Measurements from ENCODE around the gene CSTF1. TPM values are rescaled to one million over a fixed set of nuclear protein-coding genes. Genes with fewer than 3 reads are reported as not detected.
"Not testable (repeated sequence)": the region's sequence is repeated elsewhere in the genome, so short reads cannot be mapped to it uniquely, and the experiment has no call there.

The CSTF1 gene
- total and polyA plus RNA-seq, 2 of the 4 experiments (the other 2 are of a cell fraction) = 48.8 to 105 TPM

DNA sequence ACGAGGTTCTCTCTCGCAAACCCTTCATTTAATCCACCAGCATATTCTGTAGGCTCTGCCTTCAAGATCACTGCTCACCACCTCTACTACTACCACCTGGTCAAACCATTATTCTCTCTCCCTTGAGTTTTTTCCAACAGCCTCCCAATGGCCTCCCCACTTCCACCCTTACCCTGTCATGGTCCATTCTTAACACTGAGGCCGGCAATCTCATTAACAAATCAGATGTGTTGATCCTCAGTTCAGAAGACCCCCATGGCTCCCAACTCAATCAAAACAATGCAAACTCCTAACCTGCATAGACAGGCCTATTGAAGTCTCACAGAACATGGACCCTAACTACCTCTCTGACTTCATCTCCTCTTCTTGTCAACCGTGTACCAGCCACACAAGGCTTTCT lies 2.6 kb upstream of the CSTF1 start:
- Histone ChIP-seq H4K8ac (ENCODE audit: low read depth in 2 of 2, low read length in 2 of 2) (no peak overlapping the region), H3K36me3 (ENCODE audit: control insufficient read depth, insufficient read depth, low read length) (peaks cover 11% of the 10 kb centered on the region), H3K27ac (ENCODE audit: insufficient read depth, low read length) (no peak overlapping the region), H3K18ac (ENCODE audit: low read depth, low read length) (no peak overlapping the region), H3K14ac (replicated peaks; ENCODE audit: low read depth, low read length) (no peak overlapping the region), H2BK5ac (ENCODE audit: low read depth, low read length, poor library complexity, severe bottlenecking) (no peak overlapping the region), H2BK15ac (ENCODE audit: low read depth, low read length) (no peak overlapping the region), H2AFZ (replicated peaks; ENCODE audit: low read length, poor library complexity) (no peak overlapping the region), H3K9me1 (ENCODE audit: insufficient read depth, low read length) (peaks cover 19% of the 10 kb centered on the region), H3K27me3 (ENCODE audit: control insufficient read depth, insufficient read depth, low read length) (no peaks in the 10 kb centered on the region), H3K79me1 (ENCODE audit: low read depth in 1 of 2, low read length in 2 of 2) (peaks cover 38 to 65% of the 10 kb centered on the region in 2 experiments), H4K5ac (ENCODE audit: low read depth, low read length) (no peak overlapping the region), H3K9me3 (ENCODE audit: control insufficient read depth, insufficient read depth, low read length) (no peaks in the 10 kb centered on the region), H4K91ac (ENCODE audit: insufficient read depth, low read depth, low read length) (no peak overlapping the region), H2AK9ac (replicated peaks; ENCODE audit: low read depth, low read length, poor library complexity) (no peak overlapping the region), H3K4me3 (ENCODE audit: insufficient read depth, low read depth, low read length) (no peak overlapping the region), H3K4me1 (ENCODE audit: control insufficient read depth, insufficient read depth, low read length) (peaks cover 2% of the 10 kb centered on the region; the same call in 1 of the 2 replicates), H3K56ac (ENCODE audit: extremely low read depth, insufficient read depth, low read length) (no peak overlapping the region), H2AK5ac (ENCODE audit: low read depth, low read length) (no peak overlapping the region), H3K4ac (ENCODE audit: low read depth, low read length) (no peak overlapping the region), H3K4me2 (ENCODE audit: low read depth, low read length) (no peak overlapping the region), H3K23ac (ENCODE audit: low read depth, low read length) (0 out of 2 replicates have a peak overlapping the region, but pooled peaks have one; percentile 16), H2BK20ac (ENCODE audit: low read depth, low read length) (no peak overlapping the region), H2BK120ac (ENCODE audit: low read depth, low read length) (no peak overlapping the region), H4K20me1 (ENCODE audit: insufficient read depth, low read length) (no peaks in the 10 kb centered on the region), H3K9ac (ENCODE audit: low read depth, low read length) (no peak overlapping the region)
- POLR2A ChIA-PET (ENCODE audit: unreplicated experiment) = no interaction called here
- ATAC-seq (ENCODE audit: low read depth) (no peak), DNase-seq (no peak)
- WGBS, 2 experiments (ENCODE audit: extremely low coverage in 2 of 2, insufficient read length in 1 of 2) = 100% methylated on average over 3 of the region's 4 CpGs; no CpG with 5 or more reads in 1 of the 2 experiments
- TF ChIP-seq POLR2A (IDR thresholded peaks at IDR 0.05; ENCODE audit: low read depth, low read length) = peak; percentile 62
- TF ChIP-seq CHD1 (IDR thresholded peaks at IDR 0.05; ENCODE audit: low read depth, low read length) = no peak
- in situ Hi-C loops (cut with MboI; ENCODE audit: low sequenced_read_pairs) = loop anchor here (25.0 kb wide), 1 partner anchor 972 kb away; the partner anchor contains the start of gene RAE1
- dilution Hi-C loops (cut with HindIII; ENCODE audit: low sequenced_read_pairs, unreplicated experiment) = no loop called here
- no TSS peak for BruUV-seq (replicated peaks)
- CTCF ChIA-PET = no interaction called here
- intact Hi-C loops (cut with micrococcal nuclease) = no loop called here

DNA sequence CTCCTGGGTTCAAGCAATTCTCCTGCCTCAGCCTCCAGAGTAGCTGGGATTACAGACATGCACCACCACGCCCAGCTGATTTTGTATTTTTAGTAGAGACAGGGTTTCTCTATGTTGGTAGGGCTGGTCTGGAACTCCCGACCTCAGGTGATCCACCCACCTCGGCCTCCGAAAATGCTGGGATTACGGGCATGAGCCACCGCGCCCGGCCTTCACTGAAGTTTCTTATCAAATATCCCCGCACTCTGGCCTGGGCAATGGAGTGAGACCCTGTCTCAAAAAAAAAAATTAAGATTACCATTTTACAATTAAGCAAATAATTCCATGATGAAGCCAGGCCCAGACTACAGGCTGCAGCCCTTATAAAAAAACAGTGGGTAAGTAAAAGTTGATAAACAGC lies 2.0 kb upstream of the CSTF1 start:
- H2AK9ac ChIP-seq (replicated peaks; ENCODE audit: low read depth, low read length, poor library complexity); H3K27ac ChIP-seq (ENCODE audit: insufficient read depth, low read length); H3K4me2 ChIP-seq (ENCODE audit: low read depth, low read length); DNase-seq; H3K9me3 ChIP-seq (ENCODE audit: control insufficient read depth, insufficient read depth, low read length); POLR2A ChIA-PET (ENCODE audit: unreplicated experiment); H2BK15ac ChIP-seq (ENCODE audit: low read depth, low read length); H4K20me1 ChIP-seq (ENCODE audit: insufficient read depth, low read length); H3K56ac ChIP-seq (ENCODE audit: extremely low read depth, insufficient read depth, low read length); H2BK20ac ChIP-seq (ENCODE audit: low read depth, low read length); H2AK5ac ChIP-seq (ENCODE audit: low read depth, low read length); H3K4me3 ChIP-seq (ENCODE audit: insufficient read depth, low read depth, low read length); ATAC-seq (ENCODE audit: low read depth); CTCF ChIA-PET; H3K23ac ChIP-seq (ENCODE audit: low read depth, low read length); H3K4me1 ChIP-seq (ENCODE audit: control insufficient read depth, insufficient read depth, low read length); H2BK5ac ChIP-seq (ENCODE audit: low read depth, low read length, poor library complexity, severe bottlenecking); H4K5ac ChIP-seq (ENCODE audit: low read depth, low read length); intact Hi-C loops (cut with micrococcal nuclease); H3K27me3 ChIP-seq (ENCODE audit: control insufficient read depth, insufficient read depth, low read length); H2BK120ac ChIP-seq (ENCODE audit: low read depth, low read length); H3K18ac ChIP-seq (ENCODE audit: low read depth, low read length); H4K8ac ChIP-seq (ENCODE audit: low read depth in 2 of 2, low read length in 2 of 2); H3K9ac ChIP-seq (ENCODE audit: low read depth, low read length); H4K91ac ChIP-seq (ENCODE audit: insufficient read depth, low read depth, low read length); dilution Hi-C loops (cut with HindIII; ENCODE audit: low sequenced_read_pairs, unreplicated experiment); H3K4ac ChIP-seq (ENCODE audit: low read depth, low read length); H2AFZ ChIP-seq (replicated peaks; ENCODE audit: low read length, poor library complexity); BruUV-seq (replicated peaks); H3K14ac ChIP-seq (replicated peaks; ENCODE audit: low read depth, low read length): not testable (repeated sequence)
- H3K79me1 ChIP-seq (ENCODE audit: low read depth in 1 of 2, low read length in 2 of 2) = peaks cover 37 to 65% of the 10 kb centered on the region in 2 experiments
- WGBS, 2 experiments (ENCODE audit: extremely low coverage in 2 of 2, insufficient read length in 1 of 2) = 86% methylated on average over 7 of the region's 9 CpGs; no CpG with 5 or more reads in 1 of the 2 experiments
- peaks cover 12% of the 10 kb centered on the region for H3K36me3 ChIP-seq (ENCODE audit: control insufficient read depth, insufficient read depth, low read length)
- in situ Hi-C loops (cut with MboI; ENCODE audit: low sequenced_read_pairs) = loop anchor here (25.0 kb wide), 1 partner anchor 972 kb away; the partner anchor contains the start of gene RAE1
- H3K9me1 ChIP-seq (ENCODE audit: insufficient read depth, low read length) = peaks cover 15% of the 10 kb centered on the region
